Measurements from ENCODE around the gene CNNM4.

Gene CNNM4

GRCh38 chr2:96819128-96819875 lies 58.6 kb downstream of the CNNM4 start (continued):
- TF ChIP-seq, protein P1, sequence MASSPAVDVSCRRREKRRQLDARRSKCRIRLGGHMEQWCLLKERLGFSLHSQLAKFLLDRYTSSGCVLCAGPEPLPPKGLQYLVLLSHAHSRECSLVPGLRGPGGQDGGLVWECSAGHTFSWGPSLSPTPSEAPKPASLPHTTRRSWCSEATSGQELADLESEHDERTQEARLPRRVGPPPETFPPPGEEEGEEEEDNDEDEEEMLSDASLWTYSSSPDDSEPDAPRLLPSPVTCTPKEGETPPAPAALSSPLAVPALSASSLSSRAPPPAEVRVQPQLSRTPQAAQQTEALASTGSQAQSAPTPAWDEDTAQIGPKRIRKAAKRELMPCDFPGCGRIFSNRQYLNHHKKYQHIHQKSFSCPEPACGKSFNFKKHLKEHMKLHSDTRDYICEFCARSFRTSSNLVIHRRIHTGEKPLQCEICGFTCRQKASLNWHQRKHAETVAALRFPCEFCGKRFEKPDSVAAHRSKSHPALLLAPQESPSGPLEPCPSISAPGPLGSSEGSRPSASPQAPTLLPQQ (tag by site-specific recombination; IDR thresholded peaks at IDR 0.05), result no peak
- TF ChIP-seq ZNF76 (tag by site-specific recombination; IDR thresholded peaks at IDR 0.05; ENCODE audit: borderline replicate concordance, low read depth) (no peak), ZNF16 (tag by site-specific recombination; IDR thresholded peaks at IDR 0.05; ENCODE audit: low read depth) (no peak), SP2 (tag by site-specific recombination; IDR thresholded peaks at IDR 0.05) (no peak), ZNF398 (tag by site-specific recombination; IDR thresholded peaks at IDR 0.05) (0 out of 2 replicates have a peak, but pooled peaks have one; percentile 40), ZNF555 (tag by site-specific recombination; conservative IDR thresholded peaks at IDR 0.05) (no peak), SCRT2 (tag by site-specific recombination; IDR thresholded peaks at IDR 0.05) (0 out of 2 replicates have a peak, but pooled peaks have one; percentile 12), ZNF423 (tag by site-specific recombination; IDR thresholded peaks at IDR 0.05) (no peak), ZNF175 (tag by site-specific recombination; IDR thresholded peaks at IDR 0.05) (no peak), ZNF146 (tag by site-specific recombination; IDR thresholded peaks at IDR 0.05) (no peak), FEZF1 (tag by site-specific recombination; IDR thresholded peaks at IDR 0.05) (0 out of 2 replicates have a peak, but pooled peaks have one; percentile 10), ZNF148 (tag by site-specific recombination; IDR thresholded peaks at IDR 0.05; ENCODE audit: borderline replicate concordance) (no peak), ZNF169 (tag by site-specific recombination; IDR thresholded peaks at IDR 0.05) (no peak), ZNF596 (tag by site-specific recombination; IDR thresholded peaks at IDR 0.05) (no peak), GLIS1 (tag by site-specific recombination; IDR thresholded peaks at IDR 0.05) (peak; percentile 43), ZNF792 (tag by site-specific recombination; IDR thresholded peaks at IDR 0.05) (no peak), HOXC10 (CRISPR knock-in tag; IDR thresholded peaks at IDR 0.05) (no peak)
- TF ChIP-seq, protein P2, sequence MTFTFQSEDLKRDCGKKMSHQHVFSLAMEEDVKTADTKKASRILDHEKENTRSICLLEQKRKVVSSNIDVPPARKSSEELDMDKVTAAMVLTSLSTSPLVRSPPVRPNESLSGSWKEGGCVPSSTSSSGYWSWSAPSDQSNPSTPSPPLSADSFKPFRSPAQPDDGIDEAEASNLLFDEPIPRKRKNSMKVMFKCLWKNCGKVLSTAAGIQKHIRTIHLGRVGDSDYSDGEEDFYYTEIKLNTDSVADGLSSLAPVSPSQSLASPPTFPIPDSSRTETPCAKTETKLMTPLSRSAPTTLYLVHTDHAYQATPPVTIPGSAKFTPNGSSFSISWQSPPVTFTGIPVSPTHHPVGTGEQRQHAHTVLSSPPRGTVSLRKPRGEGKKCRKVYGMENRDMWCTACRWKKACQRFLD (tag by site-specific recombination; IDR thresholded peaks at IDR 0.05), result no peak
- TF ChIP-seq, protein P3, sequence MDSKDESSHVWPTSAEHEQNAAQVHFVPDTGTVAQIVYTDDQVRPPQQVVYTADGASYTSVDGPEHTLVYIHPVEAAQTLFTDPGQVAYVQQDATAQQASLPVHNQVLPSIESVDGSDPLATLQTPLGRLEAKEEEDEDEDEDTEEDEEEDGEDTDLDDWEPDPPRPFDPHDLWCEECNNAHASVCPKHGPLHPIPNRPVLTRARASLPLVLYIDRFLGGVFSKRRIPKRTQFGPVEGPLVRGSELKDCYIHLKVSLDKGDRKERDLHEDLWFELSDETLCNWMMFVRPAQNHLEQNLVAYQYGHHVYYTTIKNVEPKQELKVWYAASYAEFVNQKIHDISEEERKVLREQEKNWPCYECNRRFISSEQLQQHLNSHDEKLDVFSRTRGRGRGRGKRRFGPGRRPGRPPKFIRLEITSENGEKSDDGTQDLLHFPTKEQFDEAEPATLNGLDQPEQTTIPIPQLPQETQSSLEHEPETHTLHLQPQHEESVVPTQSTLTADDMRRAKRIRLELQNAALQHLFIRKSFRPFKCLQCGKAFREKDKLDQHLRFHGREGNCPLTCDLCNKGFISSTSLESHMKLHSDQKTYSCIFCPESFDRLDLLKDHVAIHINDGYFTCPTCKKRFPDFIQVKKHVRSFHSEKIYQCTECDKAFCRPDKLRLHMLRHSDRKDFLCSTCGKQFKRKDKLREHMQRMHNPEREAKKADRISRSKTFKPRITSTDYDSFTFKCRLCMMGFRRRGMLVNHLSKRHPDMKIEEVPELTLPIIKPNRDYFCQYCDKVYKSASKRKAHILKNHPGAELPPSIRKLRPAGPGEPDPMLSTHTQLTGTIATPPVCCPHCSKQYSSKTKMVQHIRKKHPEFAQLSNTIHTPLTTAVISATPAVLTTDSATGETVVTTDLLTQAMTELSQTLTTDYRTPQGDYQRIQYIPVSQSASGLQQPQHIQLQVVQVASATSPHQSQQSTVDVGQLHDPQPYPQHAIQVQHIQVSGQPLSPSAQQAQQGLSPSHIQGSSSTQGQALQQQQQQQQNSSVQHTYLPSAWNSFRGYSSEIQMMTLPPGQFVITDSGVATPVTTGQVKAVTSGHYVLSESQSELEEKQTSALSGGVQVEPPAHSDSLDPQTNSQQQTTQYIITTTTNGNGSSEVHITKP (tag by site-specific recombination; IDR thresholded peaks at IDR 0.05), result peak; percentile 80
- TF ChIP-seq, protein P4, sequence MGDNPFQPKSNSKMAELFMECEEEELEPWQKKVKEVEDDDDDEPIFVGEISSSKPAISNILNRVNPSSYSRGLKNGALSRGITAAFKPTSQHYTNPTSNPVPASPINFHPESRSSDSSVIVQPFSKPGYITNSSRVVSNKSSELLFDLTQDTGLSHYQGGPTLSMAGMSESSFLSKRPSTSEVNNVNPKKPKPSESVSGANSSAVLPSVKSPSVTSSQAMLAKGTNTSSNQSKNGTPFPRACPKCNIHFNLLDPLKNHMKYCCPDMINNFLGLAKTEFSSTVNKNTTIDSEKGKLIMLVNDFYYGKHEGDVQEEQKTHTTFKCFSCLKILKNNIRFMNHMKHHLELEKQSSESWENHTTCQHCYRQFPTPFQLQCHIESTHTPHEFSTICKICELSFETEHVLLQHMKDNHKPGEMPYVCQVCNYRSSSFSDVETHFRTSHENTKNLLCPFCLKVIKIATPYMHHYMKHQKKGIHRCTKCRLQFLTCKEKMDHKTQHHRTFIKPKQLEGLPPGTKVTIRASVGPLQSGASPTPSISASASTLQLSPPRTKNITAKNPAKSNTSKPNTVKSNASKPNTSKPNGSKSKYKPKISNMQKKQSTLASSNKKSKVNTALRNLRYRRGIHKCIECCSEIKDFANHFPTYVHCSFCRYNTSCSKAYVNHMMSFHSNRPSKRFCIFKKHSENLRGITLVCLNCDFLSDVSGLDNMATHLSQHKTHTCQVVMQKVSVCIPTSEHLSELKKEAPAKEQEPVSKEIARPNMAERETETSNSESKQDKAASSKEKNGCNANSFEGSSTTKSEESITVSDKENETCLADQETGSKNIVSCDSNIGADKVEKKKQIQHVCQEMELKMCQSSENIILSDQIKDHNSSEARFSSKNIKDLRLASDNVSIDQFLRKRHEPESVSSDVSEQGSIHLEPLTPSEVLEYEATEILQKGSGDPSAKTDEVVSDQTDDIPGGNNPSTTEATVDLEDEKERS (tag by site-specific recombination; IDR thresholded peaks at IDR 0.05), result no peak
- TF ChIP-seq, protein P5, sequence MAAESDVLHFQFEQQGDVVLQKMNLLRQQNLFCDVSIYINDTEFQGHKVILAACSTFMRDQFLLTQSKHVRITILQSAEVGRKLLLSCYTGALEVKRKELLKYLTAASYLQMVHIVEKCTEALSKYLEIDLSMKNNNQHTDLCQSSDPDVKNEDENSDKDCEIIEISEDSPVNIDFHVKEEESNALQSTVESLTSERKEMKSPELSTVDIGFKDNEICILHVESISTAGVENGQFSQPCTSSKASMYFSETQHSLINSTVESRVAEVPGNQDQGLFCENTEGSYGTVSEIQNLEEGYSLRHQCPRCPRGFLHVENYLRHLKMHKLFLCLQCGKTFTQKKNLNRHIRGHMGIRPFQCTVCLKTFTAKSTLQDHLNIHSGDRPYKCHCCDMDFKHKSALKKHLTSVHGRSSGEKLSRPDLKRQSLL (tag by site-specific recombination; IDR thresholded peaks at IDR 0.05), result no peak
